CD4-positive, alpha-beta T cell treated with Interleukin-6 for 4 hours (primary cell): ENCODE data around the gene B3GNT8.
"Not testable (repeated sequence)": the region's sequence is repeated elsewhere in the genome, so short reads cannot be mapped to it uniquely, and the experiment has no call there.

ENCODE experiments used
- DNase-seq: peaks from one replicate; pipeline ENCODE4 v3.0.0-alpha.2; 2020; ENCODE audit warnings: mixed read lengths

B3GNT8 gene, protein sequence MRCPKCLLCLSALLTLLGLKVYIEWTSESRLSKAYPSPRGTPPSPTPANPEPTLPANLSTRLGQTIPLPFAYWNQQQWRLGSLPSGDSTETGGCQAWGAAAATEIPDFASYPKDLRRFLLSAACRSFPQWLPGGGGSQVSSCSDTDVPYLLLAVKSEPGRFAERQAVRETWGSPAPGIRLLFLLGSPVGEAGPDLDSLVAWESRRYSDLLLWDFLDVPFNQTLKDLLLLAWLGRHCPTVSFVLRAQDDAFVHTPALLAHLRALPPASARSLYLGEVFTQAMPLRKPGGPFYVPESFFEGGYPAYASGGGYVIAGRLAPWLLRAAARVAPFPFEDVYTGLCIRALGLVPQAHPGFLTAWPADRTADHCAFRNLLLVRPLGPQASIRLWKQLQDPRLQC

DNA sequence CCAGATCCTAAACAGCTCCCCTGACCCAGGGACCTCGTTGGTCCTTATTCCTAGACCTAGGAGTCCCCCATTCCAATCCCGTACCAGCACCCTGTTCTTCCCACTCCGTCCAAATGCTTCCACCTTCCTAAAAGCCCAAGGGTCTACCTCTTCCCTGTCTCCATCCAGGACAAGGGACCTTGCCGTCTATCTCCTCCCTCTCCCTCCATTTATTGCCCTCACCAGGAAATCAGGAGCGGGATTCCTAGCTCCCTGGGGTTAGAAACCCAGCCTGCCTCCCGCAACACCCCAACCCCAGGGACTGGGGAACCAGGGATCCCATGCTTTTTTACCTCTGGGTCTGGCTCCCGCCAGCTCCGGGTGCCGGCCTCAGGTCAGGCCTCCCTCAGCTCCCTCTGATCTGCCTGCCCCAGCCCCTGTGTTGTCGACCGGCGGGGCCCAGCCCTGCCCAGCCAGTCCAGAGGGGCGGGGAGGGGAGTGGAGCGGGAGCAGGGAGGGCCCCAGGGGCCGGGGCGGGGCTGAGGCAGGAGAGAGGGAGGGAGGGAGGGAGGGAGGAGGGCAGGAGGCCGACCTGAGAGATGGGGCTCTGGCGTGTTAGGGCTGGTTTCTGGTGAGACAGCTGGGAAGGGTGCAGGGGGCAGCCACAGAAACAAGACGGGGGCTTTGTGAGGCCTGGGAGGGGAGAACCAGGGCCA lies at the start of gene B3GNT8:
B3GNT8 (minus strand) TSS at position 423 of the 695 bp plus-strand sequence. CDS start 596 bp downstream, outside the sequence.
- DNase-seq, result peak; percentile 67

DNA sequence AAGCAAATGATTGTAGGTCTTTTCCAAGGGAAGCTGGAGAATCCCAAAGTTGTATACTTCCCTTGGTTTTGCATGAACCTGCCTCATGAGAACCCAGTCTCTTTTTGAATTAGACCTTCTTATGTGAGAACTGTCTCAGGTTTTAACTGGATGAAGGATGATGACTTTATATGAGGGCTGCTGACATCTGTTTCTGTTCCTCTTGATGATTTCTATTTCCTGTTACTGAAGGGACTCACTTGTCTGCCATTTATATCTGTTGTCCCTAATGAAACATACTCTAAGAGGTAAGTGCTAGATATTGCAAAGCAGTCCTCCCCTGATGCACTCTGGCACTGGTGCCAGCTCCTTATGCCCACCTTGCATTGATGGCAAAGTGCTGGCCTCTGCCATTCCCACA lies 49.4 kb upstream of the B3GNT8 start:
- no peak for DNase-seq

DNA sequence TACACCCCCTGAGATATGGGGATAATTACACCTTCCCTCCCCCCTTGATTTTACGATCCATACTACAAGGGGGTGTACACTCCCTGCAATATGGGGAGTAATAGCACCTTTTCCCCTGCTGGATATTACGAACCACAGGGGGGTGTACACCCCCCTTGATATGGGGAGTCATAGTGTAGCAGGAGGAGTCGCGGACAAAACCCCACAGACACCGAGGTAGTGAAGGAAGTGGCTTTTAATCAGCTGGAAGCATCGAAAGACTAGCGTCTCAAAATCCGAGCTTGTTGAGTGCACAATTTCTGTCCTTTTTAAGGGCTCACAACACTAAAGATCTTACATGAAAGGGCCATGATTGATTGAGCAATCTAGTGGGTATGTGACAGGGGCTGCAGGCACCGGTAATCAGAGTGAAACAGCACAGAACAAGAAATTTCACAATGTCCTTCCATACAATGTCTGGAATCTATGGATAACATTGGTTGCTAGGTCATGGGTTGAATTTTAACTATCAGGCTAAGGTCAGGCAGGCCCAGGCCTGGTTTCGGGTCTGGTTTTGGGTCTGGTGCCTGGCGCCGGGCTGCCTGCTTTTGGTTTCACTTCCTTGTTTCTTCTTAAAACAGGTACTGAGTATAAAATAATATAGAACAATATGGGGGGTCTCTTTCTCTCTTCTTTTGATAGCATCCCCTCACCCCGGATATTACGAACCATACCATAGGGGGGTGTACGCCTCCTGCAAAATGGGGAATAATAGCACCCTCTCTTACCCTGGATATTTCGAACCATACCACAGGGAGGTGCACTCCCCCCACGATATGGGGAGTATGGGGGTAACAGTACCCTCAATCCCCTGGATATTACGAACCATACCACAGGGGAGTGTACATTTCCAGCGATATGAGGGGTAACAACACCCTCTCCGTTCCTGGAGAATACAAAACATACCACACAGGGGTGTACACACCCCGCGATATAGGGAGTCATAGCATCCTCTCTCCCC lies 36.4 kb upstream of the B3GNT8 start:
- DNase-seq, result not testable (repeated sequence)

DNA sequence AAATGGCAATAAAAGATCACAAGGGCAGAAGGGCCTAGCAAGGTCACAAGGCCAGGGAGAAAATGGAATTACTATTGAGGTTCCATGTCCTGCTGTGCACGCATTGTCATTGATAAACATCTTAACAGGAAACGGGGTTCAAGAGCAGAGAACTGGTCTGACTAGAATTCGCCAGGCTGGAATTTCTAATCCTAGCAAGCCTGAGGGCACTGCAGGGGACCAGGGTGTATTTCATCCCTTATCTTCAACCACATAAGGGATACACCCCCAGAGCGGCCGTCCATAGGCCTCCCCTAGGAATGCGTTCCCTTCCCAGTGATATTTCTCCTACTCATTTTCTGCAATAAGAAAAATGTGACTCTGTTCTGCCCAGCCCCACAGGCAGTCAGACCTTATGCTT lies 35.3 kb upstream of the B3GNT8 start:
- DNase-seq, result no peak

DNA sequence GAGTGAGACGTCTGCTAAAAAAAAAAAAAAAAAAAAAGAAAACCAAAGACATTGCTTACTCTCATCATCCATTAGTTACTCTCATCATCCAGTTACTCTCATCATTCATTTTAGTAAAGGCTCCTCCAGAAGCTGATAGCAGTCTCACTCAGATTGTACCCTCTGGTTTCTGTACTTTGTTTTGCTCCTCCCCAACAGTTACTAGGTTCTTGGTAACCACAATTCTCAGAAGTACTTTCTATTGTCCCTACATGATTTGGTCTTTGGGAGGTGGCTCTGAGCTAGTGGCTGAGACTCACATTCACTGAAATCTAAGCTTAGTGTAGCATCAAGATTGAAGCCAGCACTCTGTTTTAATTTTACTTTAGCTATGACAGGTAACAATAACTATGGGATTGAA lies 30.1 kb upstream of the B3GNT8 start:
- no peak for DNase-seq

DNA sequence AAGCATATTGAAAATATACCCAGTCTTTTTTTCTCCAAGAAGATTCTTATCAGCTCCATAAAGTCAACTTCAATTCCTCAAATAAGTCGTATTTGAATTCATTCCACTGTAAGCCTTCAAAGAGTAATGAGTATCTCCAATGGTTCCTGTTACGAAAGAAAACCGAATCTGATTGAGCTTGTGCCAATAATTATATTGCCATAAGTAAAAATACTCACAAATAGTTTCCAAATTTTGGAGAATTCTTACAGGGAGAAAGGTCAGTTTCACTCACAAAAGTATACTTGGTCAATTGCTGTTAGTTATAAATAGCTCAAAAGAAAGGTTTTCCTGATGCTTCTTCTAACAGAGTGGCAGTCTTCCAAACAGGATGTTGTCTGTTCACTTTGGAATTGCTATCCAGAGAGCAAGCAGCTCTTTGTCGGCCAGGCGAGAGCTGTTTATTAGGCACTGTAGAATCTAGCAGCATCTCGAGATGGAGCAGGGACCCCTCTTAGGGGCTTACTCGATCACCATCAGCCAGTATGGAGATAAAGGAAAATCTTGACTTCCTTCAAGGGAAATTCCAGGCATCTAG lies 29.3 kb upstream of the B3GNT8 start:
- DNase-seq, result no peak

DNA sequence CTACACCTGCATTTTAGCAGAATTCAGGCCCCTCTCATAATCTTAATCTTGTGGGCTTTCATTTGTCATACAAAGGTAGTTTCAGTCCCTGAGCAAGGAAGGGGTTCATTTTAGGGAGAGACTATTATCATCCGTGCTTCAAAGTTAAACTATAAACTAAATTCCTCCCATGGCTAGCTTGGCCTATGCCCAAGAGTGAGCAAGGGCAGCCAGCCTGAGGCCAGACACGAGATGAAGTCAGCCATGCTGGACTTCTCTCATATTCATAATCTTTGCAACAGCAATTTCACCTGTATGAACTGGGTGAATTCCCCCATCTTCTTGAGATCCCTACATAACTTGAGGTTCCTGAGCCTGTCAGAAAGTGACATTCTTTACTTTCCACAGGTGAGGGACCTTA lies 28.8 kb upstream of the B3GNT8 start:
- DNase-seq, result no peak

DNA sequence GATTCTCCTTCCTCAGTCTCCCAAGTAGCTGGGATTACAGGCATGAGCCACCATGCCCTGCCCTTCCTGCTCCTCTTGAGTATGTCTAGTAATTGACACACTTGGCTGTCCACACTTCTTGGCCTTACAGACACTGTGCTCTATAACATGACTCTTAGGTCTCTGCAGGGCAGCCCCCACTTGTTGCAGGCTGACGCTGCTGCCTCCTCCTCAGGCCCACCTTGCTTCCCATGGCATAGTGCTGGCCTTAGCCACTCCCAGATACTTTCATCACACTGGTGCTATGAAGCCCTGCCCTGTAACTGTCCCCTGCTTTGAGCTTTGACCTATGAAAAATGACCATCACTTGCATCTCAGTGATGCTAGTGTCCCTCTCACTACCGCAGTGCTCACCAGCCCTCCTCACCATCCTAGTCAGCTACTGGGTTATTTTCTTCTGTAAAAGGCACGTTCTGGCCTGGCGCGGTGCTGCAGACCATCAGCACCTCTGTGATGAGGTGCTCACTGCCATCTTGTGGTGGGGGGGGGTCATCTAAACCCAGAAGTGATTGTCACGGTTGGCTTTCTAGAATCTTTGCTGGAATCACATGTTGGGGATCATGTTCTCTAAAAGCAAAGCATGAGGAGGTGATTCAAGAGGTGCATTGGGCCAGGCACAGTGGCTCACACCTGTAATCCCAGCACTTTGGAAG lies 25.6 kb upstream of the B3GNT8 start:
- DNase-seq, result no peak

DNA sequence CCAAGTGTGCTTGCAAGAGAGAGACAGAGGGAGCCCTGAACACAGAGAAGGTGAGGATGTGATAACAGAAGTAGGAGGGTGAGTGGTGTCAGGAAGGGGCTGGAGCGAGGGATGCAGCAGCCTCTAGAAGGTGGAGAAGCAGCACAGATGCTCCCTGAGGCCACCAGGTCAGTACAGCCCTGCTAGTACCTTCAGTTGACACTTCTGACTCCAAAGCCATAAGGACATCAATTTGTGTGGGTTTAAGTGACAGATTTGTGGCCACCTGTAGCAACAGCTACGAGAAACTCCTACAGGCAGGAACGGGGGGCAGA lies 22.6 kb upstream of the B3GNT8 start:
- no peak for DNase-seq

DNA sequence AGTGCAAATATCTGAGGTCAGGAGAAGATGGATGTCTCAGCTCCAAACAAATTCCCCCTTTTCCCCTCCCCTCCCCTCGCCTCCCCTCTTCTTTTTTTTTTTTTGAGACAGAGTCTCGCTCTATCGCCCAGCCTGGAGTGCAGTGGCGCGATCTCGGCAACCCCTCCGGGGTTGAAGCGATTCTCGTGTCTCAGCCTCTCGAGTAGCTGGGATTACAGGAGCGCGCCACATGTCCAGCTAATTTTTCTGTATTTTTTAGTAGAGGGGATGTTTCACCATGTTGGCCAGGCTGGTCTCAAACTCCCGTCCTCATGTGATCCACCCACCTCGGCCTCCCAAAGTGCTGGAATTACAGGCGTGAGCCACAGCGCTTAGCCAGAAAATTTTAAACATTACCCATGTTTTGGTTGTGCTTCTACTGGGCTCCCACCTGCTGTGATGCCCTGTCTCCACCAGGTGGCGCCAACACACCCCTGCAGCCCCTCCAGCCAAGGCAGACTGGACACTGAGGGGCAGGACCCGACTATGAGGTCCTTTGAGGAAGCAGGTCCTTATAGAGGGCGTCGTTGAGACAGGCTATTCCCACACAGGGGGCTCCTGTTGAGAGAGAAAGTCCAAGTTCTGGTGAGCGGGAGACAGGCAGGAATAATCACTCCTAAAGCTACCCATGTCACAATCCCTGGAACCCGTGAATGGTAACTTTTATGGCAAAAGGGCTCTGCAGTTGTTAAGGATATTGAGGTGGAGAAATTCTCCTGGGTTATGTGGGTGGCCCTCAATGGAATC lies 22.1 kb upstream of the B3GNT8 start:
- DNase-seq, result peak; percentile 76

DNA sequence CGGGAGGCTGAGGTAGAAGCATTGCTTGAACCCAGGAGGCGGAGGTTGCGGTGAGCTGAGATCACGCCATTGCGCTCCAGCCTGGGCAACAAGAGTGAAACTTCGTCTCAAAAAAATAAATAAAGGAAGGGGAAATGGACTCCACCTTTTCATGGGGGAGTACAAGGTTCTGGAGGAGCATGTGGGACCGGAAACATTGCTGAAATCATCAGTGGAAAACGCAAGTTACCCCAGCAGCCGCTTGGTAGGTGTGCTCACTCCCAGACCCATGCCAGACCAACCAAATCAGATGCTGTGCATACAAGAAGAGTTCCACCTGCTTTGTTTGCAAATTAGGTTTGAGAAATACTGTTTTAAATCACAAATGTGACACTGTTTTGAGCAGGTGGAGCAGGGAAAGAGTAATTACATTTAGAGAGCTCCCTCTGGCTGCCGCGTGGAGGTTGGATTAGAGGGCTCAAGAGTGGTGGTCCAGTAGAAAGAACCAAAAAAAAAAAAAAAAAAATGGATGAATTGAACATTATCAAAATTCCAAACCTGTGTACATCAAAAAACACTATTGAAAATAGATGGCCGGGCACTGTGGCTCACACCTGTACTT lies 20.7 kb upstream of the B3GNT8 start:
- DNase-seq, result no peak

DNA sequence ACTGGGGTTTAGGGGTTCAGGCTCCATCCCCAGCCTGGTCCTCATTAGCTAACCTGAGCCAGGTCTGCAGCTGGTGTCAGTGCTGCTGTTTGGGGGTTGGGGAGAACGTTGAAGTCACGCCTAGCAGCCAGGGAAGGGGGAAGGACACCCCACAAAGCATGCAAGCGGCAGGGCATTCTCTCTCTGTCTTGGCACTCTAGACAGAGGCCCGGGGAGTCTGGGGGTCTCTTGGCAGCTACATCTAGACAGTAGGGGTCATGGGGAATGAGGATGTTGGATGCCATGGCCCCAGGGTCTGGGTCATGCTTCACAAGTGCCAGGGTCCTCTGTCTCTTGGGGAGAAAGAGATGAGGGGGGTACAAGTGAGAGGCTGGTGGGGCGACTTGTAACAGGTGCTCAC lies 18.4 kb upstream of the B3GNT8 start:
- DNase-seq, result no peak

DNA sequence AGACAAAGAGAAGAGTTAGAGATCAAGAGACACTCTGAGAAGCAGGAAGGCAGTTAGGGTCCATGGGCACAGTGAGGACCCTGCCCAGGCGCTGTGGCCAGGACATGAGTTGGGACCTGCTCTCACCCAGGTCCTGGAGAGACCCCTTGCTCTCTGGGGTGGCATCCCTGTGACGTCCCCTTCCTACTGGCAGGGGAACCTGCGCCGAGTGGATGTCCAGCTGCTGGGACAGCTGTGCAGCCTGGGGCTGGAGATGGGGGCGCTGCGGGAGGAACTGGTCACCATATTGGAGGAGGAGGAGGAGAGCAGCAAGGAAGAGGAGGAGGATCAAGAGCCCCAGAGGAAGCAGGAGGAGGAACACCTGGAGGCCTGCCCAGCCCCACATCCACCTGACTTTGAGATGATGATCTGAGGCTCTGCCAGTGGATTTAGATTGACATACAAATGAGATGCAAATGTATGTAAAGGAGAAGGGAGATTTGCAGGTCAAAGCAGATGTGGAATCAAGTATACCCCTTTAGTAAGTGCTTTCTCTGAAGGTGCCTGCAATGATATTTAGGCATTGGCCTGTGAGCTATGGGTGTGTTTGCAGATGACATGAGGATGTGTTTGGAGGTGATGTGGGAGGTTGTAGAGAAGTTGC lies 16.8 kb upstream of the B3GNT8 start:
- no peak for DNase-seq

DNA sequence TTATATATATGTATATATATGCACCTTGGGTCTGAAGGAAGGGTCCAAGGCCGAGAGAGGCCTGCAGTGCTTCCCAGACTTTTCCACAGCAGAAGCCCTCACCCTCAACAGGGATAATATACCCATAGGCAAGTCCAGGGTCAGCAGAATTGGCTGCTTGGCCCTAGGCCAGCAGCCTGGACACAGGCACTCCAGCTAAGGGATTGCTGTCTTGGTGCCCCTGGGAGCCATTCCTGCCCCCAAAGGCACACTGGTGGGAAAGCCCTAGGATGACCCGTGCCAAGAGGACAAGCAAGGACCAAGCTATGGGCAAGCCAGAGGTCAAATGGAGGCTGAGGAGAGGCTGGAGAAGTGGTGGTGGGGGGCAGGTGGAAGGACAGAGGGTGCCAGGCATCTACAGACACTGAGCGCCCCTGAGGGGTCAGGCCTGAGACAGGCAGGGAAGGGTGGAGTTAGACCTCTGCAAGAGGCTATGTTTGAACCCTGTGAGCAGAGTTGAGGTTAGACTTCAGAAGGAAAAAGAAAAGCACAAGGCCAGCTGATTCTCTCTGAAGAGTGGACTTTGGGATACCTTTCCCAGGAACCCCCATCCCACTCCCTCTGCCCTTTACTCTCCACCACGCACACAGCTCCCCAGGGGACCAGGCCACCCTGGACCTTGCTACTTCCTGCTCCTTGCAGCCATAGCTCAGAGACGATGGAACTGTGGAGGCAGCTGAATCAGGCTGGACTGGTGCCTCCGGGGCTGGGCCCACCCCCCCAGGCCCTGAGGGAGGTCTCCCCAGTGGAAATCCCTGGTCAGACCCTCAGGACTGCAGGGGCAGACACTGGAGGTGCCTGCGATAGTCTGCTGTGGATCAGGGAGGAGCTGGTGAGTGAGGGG lies 15.5 kb upstream of the B3GNT8 start, which contains the start of gene ERICH4:
ERICH4 (plus strand) TSS at position 684 of the 883 bp plus-strand sequence; CDS start at position 698, 14 bp downstream.
- no peak for DNase-seq

DNA sequence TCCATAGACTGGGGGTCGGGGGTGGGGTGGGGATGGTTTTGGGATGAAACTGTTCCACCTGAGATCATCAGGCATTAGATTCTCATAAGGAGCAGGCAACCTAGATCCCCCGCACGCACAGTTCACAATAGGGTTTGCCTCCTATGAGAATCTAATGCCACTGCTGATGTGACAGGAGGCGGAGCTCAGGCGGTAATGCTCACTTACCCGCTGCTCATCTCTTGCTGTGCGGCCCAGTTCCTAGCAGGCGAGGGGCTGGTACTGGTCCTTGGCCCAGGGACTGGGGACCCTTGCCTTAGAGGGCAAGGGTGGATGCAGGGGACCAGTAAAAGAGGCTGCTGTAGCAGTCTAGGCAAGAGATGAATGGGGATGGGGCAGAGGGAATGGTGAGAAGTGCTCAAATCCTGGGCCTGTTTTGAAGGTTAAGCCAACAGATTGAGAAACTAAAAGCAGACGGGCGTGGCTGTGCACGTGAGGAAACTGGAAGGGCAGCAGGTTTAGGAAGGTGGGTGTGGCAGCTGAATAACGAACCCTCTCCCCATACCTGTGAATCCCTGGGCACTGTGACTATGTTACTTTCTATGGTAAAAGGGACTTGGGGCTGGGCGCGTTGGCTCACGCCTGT lies 14.3 kb upstream of the B3GNT8 start:
- no peak for DNase-seq

DNA sequence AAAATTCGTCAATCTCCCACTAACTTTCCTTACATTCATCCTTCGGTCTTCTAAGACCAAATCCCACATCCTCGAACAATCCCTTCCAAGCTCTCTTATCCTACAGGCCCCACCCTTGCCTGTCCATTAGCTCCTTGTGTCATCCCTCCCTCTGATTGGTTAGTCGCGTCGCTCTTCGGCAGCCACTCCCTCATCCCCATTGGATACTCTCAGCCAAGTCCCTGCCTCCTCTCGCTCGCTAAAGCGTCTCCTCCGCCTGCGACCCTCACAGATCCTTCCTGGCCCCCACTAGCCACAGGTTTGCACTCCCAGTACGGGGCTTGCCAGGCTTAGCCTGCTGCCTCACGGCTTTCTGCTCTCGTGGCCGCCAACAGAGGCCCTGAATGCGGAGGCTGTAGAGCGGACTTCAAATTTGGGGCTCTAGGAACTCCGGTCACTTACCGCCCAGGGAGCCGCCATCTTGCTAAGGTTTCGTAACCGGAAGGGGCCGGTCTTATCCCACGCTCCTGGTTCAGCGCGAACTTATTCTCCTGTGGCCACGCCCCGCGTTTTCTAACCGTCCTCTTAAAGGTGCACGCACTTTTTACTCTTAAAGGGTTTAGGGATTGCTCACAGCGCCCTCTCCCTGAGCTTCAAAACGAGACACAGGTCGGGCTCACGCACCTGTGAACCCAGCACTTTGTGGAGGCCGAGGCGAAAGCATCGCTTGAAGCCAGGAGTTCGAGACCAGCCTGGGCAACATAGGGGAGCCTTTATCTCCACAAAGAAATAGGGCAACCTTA lies 12.5 kb upstream of the B3GNT8 start, which contains the start of gene DMAC2:
DMAC2 (minus strand) TSS at position 472 of the 782 bp plus-strand sequence; CDS start at position 459, 13 bp downstream.
- peak; percentile 97 for DNase-seq

DNA sequence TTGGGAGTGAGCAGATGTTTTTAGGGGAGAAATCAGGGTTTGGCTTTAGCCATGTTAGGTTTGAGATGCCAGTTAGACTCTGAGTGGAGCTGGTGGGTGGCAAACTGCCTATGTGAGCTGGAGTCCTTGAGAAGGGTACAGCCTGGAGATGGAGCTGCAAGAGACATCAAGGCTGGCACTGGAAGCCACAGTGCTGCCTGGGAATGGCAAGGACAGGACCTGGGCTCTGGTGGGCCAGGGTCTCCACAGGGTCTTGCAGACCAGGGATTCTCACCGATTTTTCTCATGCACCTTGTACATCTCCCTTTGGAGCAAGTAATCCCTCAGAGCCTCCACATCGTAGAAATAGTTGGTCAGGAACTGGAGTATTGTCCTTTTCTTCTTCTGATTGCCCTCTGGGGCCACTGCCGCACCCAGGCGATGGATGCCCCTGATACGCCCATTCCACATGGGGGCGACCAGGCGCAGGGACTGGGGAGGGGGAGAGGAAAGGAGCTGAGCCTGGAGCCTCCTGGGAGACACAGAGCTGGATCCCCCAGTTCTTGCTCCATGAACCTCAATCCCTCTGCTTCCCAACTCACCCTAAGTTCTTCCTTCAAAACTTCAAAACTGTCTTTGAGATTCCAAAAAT lies 10.9 kb upstream of the B3GNT8 start:
- no peak for DNase-seq

DNA sequence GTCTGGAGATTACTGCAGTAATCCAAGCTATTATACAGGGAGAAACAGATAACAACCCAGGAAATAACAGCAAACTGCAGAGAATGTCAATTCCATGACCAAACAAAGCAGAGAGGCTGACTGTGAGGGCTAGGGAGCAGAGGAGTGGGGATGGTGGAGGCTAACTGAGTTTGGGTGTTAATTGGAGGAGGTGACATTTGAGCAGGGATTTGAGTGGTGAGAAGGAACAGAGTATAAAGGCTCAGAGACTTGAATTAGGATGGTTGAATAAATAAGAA lies 9.4 kb upstream of the B3GNT8 start:
- DNase-seq, result no peak
